EH (cell line): ENCODE measurements around the gene GIMAP4.
"Not testable (repeated sequence)": the region's sequence is repeated elsewhere in the genome, so short reads cannot be mapped to it uniquely, and the experiment has no call there.

Experiments used
- DNase-seq: peaks from one replicate; pipeline ENCODE4 v3.0.0-alpha.2; 2015; ENCODE audit warnings: low read depth

The GIMAP4 gene

DNA sequence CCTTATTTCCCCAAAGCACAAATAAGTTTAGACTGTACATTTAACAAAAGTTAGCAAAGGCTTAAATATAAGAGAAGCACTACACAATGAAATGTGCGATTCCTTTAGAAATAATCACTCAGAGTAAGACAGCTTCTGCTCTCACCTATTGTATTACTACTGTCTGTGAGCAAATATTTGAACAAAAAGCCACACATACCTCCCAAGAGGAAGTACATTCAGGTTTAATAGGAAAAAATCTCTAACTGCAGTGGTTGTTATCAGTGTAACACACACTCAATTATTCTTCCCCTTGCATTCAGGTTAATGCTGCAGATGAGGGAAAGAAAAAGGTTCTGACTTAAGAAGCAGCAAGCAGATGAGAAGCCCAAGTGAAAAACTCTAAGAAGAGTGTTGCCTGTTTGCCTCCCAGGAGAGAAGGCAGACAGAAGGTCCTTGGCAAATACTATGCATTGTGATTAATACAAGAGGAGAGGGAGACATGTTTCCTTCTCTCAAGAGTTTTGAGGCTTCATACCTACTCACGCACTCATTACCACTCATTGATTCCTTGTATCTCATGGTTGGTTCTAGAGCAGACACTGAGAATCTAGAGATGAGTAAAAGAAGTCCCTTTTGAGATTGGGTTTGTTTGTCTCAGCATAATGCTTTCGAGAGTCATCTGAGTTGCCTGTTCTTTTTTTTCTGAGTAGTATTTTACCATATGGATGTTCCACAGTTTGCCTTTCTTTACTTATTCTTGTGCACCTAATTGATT, 13.6 kb downstream of the GIMAP4 start:
- DNase-seq: no peak

DNA sequence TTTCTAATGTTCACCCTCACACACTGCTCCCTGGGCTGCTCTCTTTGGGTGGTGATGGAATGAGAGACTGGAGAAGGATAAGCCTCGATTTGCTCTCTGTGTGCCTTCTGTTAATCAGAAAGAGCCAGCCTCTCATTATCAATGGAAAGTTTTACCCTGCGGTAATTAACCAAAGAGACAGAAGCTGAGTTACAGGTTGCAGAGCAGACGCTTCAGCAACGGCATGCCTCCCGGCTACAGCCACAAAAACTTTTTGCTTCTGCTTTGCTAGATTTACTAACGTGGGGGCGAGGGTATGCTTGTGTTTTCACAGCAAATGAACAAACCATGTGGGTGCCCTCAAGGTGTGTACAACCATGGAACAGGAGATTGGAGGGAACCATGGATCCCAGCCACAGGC, 18.0 kb downstream of the GIMAP4 start:
- no peak for DNase-seq

DNA sequence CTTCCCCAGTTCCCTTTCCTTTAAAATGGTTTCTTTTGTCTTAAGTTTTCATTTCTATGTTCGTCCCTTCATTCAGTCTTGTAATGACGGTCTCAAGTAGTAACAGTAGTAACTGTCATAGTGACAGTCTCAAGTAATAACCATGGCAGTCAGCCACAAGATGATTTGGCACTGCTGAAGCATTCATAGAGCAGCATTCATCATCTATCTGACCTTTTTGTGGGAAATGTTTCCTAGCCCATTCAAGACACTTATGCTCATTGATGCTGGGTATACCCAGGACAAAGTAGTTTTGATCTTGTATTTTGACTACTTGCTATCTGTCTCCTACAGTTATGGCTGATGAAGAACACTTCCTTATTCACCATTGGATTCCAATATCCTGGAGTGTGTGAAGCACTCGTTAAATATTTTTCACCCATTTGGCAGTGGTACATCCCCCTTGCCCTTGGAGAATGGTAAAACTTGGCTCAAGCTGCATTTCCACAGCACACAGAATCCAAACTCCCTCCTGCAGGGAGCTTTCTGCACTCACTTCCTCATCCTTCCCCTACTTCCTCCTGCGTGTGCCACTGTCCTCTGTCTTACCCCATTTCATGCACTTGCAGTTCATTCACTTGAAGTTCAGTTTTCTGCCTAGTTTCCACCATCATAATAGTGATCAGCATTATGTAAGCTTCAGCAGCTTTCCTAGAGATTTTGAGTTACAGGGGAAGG, 19.0 kb downstream of the GIMAP4 start:
- DNase-seq: no peak

DNA sequence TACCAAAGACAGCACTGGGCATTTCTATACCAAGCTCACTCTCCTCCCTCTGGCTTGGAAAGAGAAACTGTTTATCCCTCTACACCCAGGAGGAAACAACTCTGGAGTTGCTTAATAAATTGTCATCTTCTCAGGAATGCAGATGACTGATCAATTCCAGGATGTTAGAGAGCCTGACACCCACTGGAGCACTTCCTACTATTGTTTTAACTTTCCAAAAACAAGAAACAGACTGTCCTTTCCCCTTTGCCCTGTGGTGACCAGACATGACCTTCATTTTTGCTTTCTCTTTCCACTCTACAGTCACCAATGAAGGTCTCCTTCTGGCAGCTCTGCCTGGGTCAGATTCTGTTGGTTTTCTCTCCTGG, 19.6 kb downstream of the GIMAP4 start:
- no peak for DNase-seq

- no peak for DNase-seq
Measured at GRCh38 chr7:150587551-150587950, 20.4 kb downstream of the GIMAP4 start.

GRCh38 chr7:150594805-150595204, 27.6 kb downstream of the GIMAP4 start:
- DNase-seq: no peak

DNA sequence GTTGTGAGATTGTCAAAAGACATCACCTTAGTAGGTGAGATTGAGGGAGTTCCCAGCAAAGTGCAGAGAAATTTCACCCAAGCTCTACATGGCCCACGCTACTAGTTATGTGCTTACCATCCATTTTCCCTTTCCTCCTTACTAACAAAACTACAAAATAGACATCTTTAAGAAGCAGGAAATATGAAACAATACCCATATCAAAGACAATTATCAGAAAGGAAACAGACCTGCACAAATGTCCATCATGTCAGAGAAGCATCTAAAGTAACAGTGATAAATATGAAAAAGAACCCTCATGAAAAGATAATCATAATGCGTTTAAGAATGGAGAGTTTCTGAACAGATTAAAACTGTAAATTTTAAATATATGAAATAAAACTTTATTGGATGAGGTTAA, 28.2 kb downstream of the GIMAP4 start:
- no peak for DNase-seq

GRCh38 chr7:150603600-150603999, 36.4 kb downstream of the GIMAP4 start:
- not testable (repeated sequence) for DNase-seq

DNA sequence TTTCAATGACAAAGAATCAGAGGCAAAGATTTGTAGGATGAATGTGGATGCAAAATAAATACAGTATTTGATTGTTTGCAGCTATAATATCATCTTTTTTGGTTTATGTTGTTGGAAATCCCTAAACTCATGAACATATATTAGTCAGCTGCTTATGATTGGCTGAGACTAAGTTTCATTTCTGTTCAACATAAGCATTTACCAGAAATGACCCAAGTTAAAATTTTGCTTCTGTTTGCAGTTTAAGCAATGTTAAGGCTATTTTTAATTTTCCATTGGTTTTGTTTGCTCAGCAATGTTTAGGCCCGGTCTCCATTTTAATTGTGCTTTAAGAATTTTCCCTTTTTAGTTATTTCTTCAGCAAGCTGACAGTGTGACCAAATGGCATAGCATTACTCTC, 43.0 kb downstream of the GIMAP4 start:
- DNase-seq: no peak

- DNase-seq: no peak
Measured at GRCh38 chr7:150612925-150613324, 45.7 kb downstream of the GIMAP4 start.

GRCh38 chr7:150613880-150614279, 46.7 kb downstream of the GIMAP4 start:
- no peak for DNase-seq

DNA sequence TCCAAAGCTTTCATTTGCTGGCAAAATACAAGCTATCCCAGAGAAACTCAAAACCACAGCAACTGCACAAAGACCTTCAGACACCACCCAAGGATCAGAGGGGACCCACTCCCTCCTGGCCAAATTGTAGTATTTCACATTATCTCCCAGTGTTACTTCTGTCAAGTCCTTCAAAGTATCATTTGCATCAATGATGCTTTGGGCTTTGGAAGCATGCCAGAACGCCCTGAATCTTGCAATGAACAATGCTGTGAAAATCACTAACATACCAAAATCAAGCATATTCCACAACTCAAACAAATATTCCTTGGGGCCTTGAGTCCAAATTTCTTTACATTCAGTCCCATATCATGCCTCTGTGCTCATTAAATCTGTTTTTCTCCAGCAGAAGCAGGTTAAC, 47.2 kb downstream of the GIMAP4 start:
- DNase-seq: not testable (repeated sequence)

GRCh38 chr7:150615221-150615755, 48.1 kb downstream of the GIMAP4 start:
- not testable (repeated sequence) for DNase-seq

DNA sequence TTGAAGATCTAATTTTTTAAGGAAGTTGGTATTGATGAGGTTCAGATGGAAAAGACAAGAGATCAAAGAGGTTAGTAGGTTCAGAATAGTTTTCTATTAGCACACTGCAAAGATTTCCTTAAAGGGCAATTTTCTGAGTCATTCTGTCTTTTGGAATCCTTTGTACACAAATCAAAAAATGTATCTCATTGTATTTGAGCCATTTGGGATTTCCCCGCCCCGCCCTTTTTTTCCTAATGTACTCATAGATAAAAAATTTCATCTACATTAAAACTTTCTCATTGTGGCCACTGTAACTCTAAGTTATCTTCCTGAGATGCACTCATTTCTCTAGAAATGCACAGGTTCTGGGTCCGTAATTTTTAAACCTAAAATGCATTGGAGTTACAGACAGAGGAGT, 52.9 kb downstream of the GIMAP4 start:
- no peak for DNase-seq

- DNase-seq: no peak
Measured at GRCh38 chr7:150620617-150621371, 53.6 kb downstream of the GIMAP4 start.

GRCh38 chr7:150621376-150621775, 54.2 kb downstream of the GIMAP4 start:
- DNase-seq: no peak
